GM19035 (cell line): Measurements from ENCODE around the gene MED14.

ENCODE experiments used
- ATAC-seq: cut with Tn5 transposase; IDR thresholded peaks from one replicate; pipeline ENCODE4 v1.9.1; 2021; ENCODE audit not compliant: unreplicated experiment

The MED14 gene

GRCh38 chrX:40615976-40616375, 119.4 kb downstream of the MED14 start:
- ATAC-seq = no peak

- ATAC-seq = no peak
These were observed 122.8 kb downstream of the MED14 start for GRCh38 chrX:40612511-40612910.

- no peak for ATAC-seq
These were observed 128.0 kb downstream of the MED14 start for GRCh38 chrX:40607381-40607780.

- ATAC-seq = no peak
These were observed 131.9 kb downstream of the MED14 start for GRCh38 chrX:40603446-40603845.
